ENCODE results near the gene LSM7.

The LSM7 gene

GRCh38 chr19:2305452-2306280, 22.7 kb downstream of the LSM7 start:
- H3K4me3 ChIP-seq (ENCODE audit: low read depth, low read length) = no peak overlapping the region
- no peak for DNase-seq (ENCODE audit: low read depth, low spot score)
- TF ChIP-seq, protein P1, sequence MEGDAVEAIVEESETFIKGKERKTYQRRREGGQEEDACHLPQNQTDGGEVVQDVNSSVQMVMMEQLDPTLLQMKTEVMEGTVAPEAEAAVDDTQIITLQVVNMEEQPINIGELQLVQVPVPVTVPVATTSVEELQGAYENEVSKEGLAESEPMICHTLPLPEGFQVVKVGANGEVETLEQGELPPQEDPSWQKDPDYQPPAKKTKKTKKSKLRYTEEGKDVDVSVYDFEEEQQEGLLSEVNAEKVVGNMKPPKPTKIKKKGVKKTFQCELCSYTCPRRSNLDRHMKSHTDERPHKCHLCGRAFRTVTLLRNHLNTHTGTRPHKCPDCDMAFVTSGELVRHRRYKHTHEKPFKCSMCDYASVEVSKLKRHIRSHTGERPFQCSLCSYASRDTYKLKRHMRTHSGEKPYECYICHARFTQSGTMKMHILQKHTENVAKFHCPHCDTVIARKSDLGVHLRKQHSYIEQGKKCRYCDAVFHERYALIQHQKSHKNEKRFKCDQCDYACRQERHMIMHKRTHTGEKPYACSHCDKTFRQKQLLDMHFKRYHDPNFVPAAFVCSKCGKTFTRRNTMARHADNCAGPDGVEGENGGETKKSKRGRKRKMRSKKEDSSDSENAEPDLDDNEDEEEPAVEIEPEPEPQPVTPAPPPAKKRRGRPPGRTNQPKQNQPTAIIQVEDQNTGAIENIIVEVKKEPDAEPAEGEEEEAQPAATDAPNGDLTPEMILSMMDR (IDR thresholded peaks at IDR 0.05; ENCODE audit: insufficient read depth, low read length, missing control alignments) = no peak
- ChIA-PET POLR2A (no interaction called here), CTCF (interaction anchor here (1.0 to 2.9 kb wide), 2 partner anchors 10 to 11 kb away, joined by 3 to 16 read pairs; no protein-coding TSS in a partner anchor)

DNA sequence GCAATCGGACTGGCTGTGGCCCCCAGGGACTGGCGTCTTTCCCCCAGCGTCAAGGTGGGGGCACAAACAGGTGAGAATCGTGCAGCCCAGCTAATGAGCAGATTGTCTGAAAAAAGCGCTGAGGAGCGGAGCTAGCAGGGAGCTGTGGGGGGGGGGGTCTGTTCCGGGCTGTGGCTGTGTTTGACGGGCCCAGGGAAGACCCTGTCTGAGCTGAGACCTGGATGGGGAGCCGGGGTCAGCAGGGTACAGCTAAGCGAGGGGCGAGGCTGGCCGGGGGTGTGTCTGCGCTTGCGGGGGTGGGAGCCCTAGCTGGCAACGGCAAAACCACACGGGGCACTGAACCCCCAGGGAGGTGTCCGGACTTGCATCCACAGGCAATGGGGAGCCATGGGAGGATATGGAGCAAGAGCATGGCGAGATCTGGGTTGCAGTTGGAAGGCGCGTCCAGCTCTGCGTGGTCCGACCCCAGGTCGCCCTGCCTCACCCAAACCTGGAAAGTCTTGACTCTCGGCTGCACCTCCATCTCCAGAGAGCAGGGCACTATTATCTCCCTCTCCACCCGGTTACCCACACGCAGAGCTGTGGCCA, 25.1 kb downstream of the LSM7 start:
- no peak overlapping the region for H3K4me3 ChIP-seq (ENCODE audit: low read depth, low read length)
- no peak for DNase-seq (ENCODE audit: low read depth, low spot score)
- ChIA-PET CTCF (interaction anchor here (1.1 to 1.7 kb wide), 3 partner anchors 12 to 147 kb away, joined by 4 to 5 read pairs (median 4); no protein-coding TSS in a partner anchor), POLR2A (no interaction called here)
- TF ChIP-seq, protein P1 (IDR thresholded peaks at IDR 0.05; ENCODE audit: insufficient read depth, low read length, missing control alignments) = no peak

DNA sequence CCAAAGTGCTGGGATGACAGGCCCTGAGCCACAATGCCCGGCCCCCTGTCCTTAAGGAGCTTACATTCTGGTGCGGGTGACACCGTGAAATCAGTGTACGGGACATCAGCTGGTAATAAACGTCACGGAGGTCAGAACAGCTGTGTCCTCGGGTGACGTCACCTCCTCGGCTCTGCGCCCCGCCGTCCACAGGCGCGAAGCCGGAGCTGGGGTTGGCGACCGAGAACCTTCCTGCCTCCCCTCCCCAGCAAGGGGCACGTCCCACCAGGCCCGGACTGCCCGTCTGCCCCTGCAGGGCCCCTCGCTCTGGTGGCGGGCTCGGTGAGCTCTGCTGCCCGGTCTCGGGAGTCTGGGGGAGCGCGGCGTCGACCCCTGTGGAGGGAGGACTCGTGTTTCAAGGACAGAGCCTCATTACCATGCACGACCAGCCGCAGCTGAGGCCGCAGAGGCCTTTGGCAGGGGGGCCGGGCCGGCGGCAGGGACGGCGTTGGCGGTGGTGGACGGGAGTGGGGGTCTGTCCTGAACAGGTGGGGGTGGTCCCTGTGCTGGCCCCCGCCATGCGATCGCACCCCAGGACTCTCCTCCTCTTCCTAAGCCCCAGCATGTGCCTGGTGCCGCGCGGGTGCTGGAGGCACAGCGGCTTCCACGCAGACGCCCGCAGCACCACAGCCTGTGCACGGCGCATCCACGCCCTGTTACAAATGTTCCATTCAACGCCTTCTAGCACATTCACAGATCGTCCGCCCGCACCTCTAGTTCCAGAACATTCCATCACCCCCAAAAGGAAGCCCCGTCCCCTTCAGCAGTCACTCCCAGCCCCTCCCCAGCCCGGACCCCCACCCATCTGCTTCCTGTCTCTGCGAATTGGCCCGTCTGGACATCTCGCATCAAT, 25.8 kb downstream of the LSM7 start:
- no peak for DNase-seq (ENCODE audit: low read depth, low spot score)
- TF ChIP-seq, protein P1 (IDR thresholded peaks at IDR 0.05; ENCODE audit: insufficient read depth, low read length, missing control alignments) = no peak
- ChIA-PET POLR2A (no interaction called here), CTCF (interaction anchor here (0.9 to 1.7 kb wide), 5 partner anchors 11 to 147 kb away, joined by 3 to 5 read pairs (median 4); no protein-coding TSS in a partner anchor)
- no peak overlapping the region for H3K4me3 ChIP-seq (ENCODE audit: low read depth, low read length)

DNA sequence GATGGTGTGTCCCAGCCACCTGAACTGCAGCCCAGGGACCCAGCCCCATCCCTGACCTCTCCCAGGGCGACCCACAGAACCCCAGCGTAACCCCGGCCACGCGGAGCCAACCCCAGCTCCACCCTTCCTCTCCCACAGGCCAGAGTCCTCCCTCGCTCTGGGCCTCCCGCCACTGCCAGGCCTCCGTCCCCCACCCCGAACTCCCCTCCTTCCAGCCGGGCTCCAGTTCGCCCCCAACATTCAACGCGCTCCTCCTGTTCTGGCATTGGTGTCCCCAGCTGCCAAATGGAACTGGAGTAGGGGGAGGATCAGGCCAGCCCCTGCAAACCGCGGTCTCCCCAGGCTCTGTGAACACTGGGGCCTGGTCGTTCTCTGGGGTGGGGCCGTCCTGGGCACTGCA, 27.9 kb downstream of the LSM7 start:
- no peak overlapping the region for H3K4me3 ChIP-seq (ENCODE audit: low read depth, low read length)
- CTCF ChIA-PET = no interaction called here
- POLR2A ChIA-PET = no interaction called here
- TF ChIP-seq, protein P1 (IDR thresholded peaks at IDR 0.05; ENCODE audit: insufficient read depth, low read length, missing control alignments) = no peak
- no peak for DNase-seq (ENCODE audit: low read depth, low spot score)

DNA sequence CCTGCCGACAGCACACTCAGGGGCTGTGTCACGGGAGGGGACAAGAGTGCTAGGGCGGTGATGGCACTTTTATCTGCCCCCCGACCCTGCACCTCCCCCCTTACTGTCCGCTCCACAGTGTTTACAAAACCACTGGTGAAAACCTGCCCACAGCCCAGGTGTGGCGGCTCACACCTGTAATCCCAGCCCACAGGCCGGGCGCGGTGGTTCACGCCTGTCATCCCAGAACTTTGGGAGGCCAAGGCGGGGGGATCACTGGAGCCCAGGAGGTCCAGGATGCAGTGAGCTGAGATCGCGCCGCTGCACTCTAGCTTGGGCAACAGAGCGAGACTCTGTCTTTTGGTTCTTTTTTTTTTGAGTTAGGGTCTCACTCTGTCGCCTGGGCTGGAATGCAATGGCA, 32.2 kb downstream of the LSM7 start:
- TF ChIP-seq, protein P1 (IDR thresholded peaks at IDR 0.05; ENCODE audit: insufficient read depth, low read length, missing control alignments) = no peak
- no peak overlapping the region for H3K4me3 ChIP-seq (ENCODE audit: low read depth, low read length)
- no peak for DNase-seq (ENCODE audit: low read depth, low spot score)
- ChIA-PET POLR2A (no interaction called here), CTCF (interaction anchor here (1.3 to 3.1 kb wide), 4 partner anchors 11 to 60 kb away, joined by 3 to 17 read pairs (median 9); partner anchors contain the start of gene PLEKHJ1)

All from AG04449 (cell line).